NCI-H82 treated with DMSO at 0.1 percent for 48 hours (cell line): ENCODE results near the gene CGAS.
"Not testable (repeated sequence)": the region's sequence is repeated elsewhere in the genome, so short reads cannot be mapped to it uniquely, and the experiment has no call there.

Experiments
- DNase-seq: peaks from one replicate; lab custom pipeline; 2025; ENCODE audit not compliant: unreplicated experiment; lab: John Stamatoyannopoulos, UW

The CGAS gene

GRCh38 chr6:73400656-73401055 lies 51.4 kb downstream of the CGAS start:
- no peak for DNase-seq

GRCh38 chr6:73395875-73396274 lies 56.2 kb downstream of the CGAS start:
- no peak for DNase-seq

- peak; percentile 30 for DNase-seq
Measured at GRCh38 chr6:73394577-73395354, 57.3 kb downstream of the CGAS start, which contains the start of gene DDX43. DDX43 (plus strand) TSS chr6:73394828; CDS start chr6:73394906, 78 bp downstream.

- DNase-seq: no peak
Measured at GRCh38 chr6:73393278-73393677, 58.8 kb downstream of the CGAS start.

- DNase-seq: not testable (repeated sequence)
Measured at GRCh38 chr6:73392188-73392587, 59.9 kb downstream of the CGAS start.

- no peak for DNase-seq
Measured at GRCh38 chr6:73391675-73392074, 60.4 kb downstream of the CGAS start.

GRCh38 chr6:73389854-73390253 lies 62.2 kb downstream of the CGAS start:
- no peak for DNase-seq

- DNase-seq: no peak
Measured at GRCh38 chr6:73388800-73389512, 63.1 kb downstream of the CGAS start.

- no peak for DNase-seq
Measured at GRCh38 chr6:73388433-73388799, 63.7 kb downstream of the CGAS start.

GRCh38 chr6:73382462-73383113 lies 69.5 kb downstream of the CGAS start:
- no peak for DNase-seq

- DNase-seq: not testable (repeated sequence)
Measured at GRCh38 chr6:73381531-73381930, 70.6 kb downstream of the CGAS start.

- DNase-seq: no peak
Measured at GRCh38 chr6:73377225-73377624, 74.9 kb downstream of the CGAS start.

- DNase-seq: no peak
Measured at GRCh38 chr6:73375216-73375615, 76.9 kb downstream of the CGAS start.
